Spleen (tissue), 7 donors: ENCODE data around the gene CPA2.

Experiments
- CTCF ChIP-seq, 11 experiments: fragments of 200-600 bp in 7 of 11; fragments of 450-650 bp in 4 of 11; sonication (generic) in 4 of 11; IDR thresholded peaks in 8 of 11; conservative IDR thresholded peaks in 3 of 11; 1 replicate in 7 of 11; 2 replicates in 4 of 11; pipeline versions ENCODE4 v1.4.0 to v1.8.0; 2016 to 2021; ENCODE audit warnings: antibody characterized with exemption in 11 of 11, inconsistent platforms in 4 of 11, mild to moderate bottlenecking in 1 of 11
- POLR2A ChIP-seq, 3 donors: fragments of 450-650 bp; IDR thresholded peaks; one replicate each; pipeline ENCODE4 v1.5.1; 2017; ENCODE audit warnings: antibody characterized with exemption in 3 of 3, mild to moderate bottlenecking in 1 of 3
- POLR2AphosphoS5 ChIP-seq, 3 donors: sonication (generic); formaldehyde crosslinking; IDR thresholded peaks; one replicate each; pipeline ENCODE4 v1.5.1; 2017; ENCODE audit warnings: antibody characterized with exemption in 3 of 3
- donor health status: DM: no; HTN: no; CAD: no; lungs with moderate emphysema.
- donor health status: DM: no; HTN: no; CAD: no.
- donor health status: DM: no; HTN: no; CAD: no.

GRCh38 chr7:130274983-130275591, 8.4 kb downstream of the CPA2 start:
- TF ChIP-seq CTCF (IDR thresholded peaks at IDR 0.05 in 8 of 11, conservative IDR thresholded peaks at IDR 0.05 in 3 of 11) (no peak), POLR2A (IDR thresholded peaks at IDR 0.05) (no peak), POLR2AphosphoS5 (IDR thresholded peaks at IDR 0.05) (no peak)
